Renal pelvis (tissue), 4 donors: ENCODE data around the gene YPEL2. TPM values are rescaled to one million over a fixed set of nuclear protein-coding genes. Genes with fewer than 3 reads are reported as not detected.

ENCODE experiments used
- DNase-seq: peaks from one replicate; pipeline ENCODE4 v3.0.0-alpha.2; 2013
- polyA plus RNA-seq, 3 donors: library from polyadenylated mRNA; unstranded; fragments of 120-200 nt; gene quantifications; one replicate each; pipeline ENCODE4 v1.2.1, GENCODE V29; 2013; ENCODE audit not compliant: insufficient read length in 3 of 3

Gene YPEL2
- polyA plus RNA-seq, 3 donors = 32.1 to 47.0 (median 37.6) TPM

- DNase-seq = no peak
Measured at GRCh38 chr17:59327981-59328290, 3.5 kb upstream of the YPEL2 start.

GRCh38 chr17:59328601-59329000 lies 2.9 kb upstream of the YPEL2 start:
- no peak for DNase-seq

GRCh38 chr17:59329176-59330052 lies 2.0 kb upstream of the YPEL2 start:
- DNase-seq = peak; percentile 80

- DNase-seq = peak; percentile 50
Measured at GRCh38 chr17:59330053-59330942, 1.2 kb upstream of the YPEL2 start.

GRCh38 chr17:59331929-59332748 lies 684 bp downstream of the YPEL2 start:
- no peak for DNase-seq

- DNase-seq = no peak
Measured at GRCh38 chr17:59332749-59333377, 1.4 kb downstream of the YPEL2 start.

GRCh38 chr17:59333836-59334235 lies 2.4 kb downstream of the YPEL2 start:
- DNase-seq = no peak

- DNase-seq = no peak
Measured at GRCh38 chr17:59335685-59336084, 4.2 kb downstream of the YPEL2 start.

- no peak for DNase-seq
Measured at GRCh38 chr17:59337741-59338299, 6.4 kb downstream of the YPEL2 start.

- no peak for DNase-seq
Measured at GRCh38 chr17:59338498-59338897, 7.0 kb downstream of the YPEL2 start.

- no peak for DNase-seq
Measured at GRCh38 chr17:59341922-59342321, 10.5 kb downstream of the YPEL2 start.

GRCh38 chr17:59342681-59343131 lies 11.3 kb downstream of the YPEL2 start:
- no peak for DNase-seq

GRCh38 chr17:59345476-59345875 lies 14.0 kb downstream of the YPEL2 start:
- DNase-seq = no peak

- no peak for DNase-seq
Measured at GRCh38 chr17:59346341-59346740, 14.9 kb downstream of the YPEL2 start.

GRCh38 chr17:59346876-59347407 lies 15.5 kb downstream of the YPEL2 start:
- DNase-seq = no peak

- DNase-seq = no peak
Measured at GRCh38 chr17:59347975-59348391, 16.5 kb downstream of the YPEL2 start.

- no peak for DNase-seq
Measured at GRCh38 chr17:59349178-59349577, 17.7 kb downstream of the YPEL2 start.

GRCh38 chr17:59353106-59353854 lies 21.8 kb downstream of the YPEL2 start:
- no peak for DNase-seq

- DNase-seq = no peak
Measured at GRCh38 chr17:59353936-59354755, 22.7 kb downstream of the YPEL2 start.
